Ishikawa (cell line): ENCODE measurements around the gene ABHD12.

Experiments
- CEBPB ChIP-seq: IDR thresholded peaks from 2 replicates; pipeline ENCODE4 v1.6.1; 2012
- CREB1 ChIP-seq: IDR thresholded peaks from 2 replicates; pipeline ENCODE4 v1.6.1; 2012; ENCODE audit warnings: low read depth
- EGR1 ChIP-seq: IDR thresholded peaks from 2 replicates; pipeline ENCODE4 v1.6.1; 2012
- EP300 ChIP-seq: IDR thresholded peaks from 2 replicates; pipeline ENCODE4 v1.6.1; 2012; ENCODE audit warnings: borderline replicate concordance
- FOXM1 ChIP-seq: IDR thresholded peaks from 2 replicates; pipeline ENCODE4 v1.6.1; 2012; ENCODE audit warnings: low read depth, borderline replicate concordance
- MAX ChIP-seq: IDR thresholded peaks from 2 replicates; pipeline ENCODE4 v1.6.1; 2012
- NFIC ChIP-seq: IDR thresholded peaks from 2 replicates; pipeline ENCODE4 v1.6.1; 2012
- RAD21 ChIP-seq: IDR thresholded peaks from 2 replicates; pipeline ENCODE4 v1.6.1; 2012; ENCODE audit warnings: low read depth
- REST ChIP-seq: IDR thresholded peaks from 2 replicates; pipeline ENCODE4 v1.6.1; 2012; ENCODE audit warnings: low read depth, mild to moderate bottlenecking
- TAF1 ChIP-seq: IDR thresholded peaks from 2 replicates; pipeline ENCODE4 v1.6.1; 2012; ENCODE audit warnings: low read depth, mild to moderate bottlenecking
- TCF12 ChIP-seq: IDR thresholded peaks from 2 replicates; pipeline ENCODE4 v1.6.1; 2012; ENCODE audit warnings: low read depth
- TEAD4 ChIP-seq: IDR thresholded peaks from 2 replicates; pipeline ENCODE4 v1.6.1; 2012
- USF1 ChIP-seq: IDR thresholded peaks from 2 replicates; pipeline ENCODE4 v1.6.1; 2012
- YY1 ChIP-seq: IDR thresholded peaks from 2 replicates; pipeline ENCODE4 v1.6.1; 2012; ENCODE audit warnings: low read depth
- ZBTB7A ChIP-seq: IDR thresholded peaks from 2 replicates; pipeline ENCODE4 v1.6.1; 2012; ENCODE audit warnings: low read depth

The ABHD12 gene

GRCh38 chr20:25306991-25307903, 83.4 kb downstream of the ABHD12 start:
- TF ChIP-seq CEBPB: no peak

DNA sequence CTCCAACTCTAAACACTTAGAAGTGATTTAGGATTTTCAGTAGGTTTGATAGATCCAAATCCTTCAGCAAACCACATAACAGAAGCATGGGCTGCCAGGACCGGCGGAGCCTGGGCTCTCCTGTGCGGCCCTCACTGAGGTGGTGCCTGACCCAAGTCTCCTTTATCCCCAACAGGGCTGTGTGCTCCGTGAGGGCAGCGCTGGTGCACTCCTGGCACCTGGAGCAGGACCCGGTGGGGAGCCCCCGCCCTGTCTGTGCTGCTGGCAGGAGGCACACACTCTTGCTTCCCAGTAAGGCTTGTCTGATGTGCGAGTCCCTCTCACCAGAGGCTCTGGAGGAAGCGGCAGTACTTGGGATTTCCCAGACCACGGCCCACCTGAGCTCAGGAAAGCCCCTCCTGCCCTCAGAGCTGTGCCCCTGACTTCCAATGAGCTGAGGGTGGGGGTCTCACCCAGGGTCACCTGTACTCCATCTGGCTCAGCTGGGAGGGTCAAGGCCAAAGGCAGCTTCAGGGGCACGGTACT, 86.5 kb downstream of the ABHD12 start:
- TF ChIP-seq CREB1 (no peak), REST (no peak), RAD21 (no peak)

- TF ChIP-seq ZBTB7A: no peak
- TF ChIP-seq TAF1: no peak
Measured at GRCh38 chr20:25303292-25304024, 87.2 kb downstream of the ABHD12 start.

DNA sequence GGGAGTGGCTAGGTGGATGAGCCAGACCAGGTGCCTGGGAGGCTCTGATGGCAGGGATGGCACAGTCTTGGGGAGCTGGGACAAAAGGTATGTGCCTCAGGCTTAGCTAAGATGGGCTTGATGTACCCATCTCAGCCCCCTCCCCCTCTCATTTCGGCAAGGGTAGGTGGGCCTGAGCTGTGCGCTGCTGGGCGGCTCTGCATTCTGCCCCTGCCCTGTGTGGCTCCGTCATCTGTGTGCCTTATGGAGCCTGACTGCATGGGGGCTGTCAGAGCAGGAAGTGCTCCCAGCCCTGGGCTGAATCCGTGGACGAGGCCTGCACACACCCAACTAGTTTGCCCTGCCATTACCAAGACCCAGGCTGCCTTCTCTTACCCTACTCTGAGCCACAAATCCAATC, 88.0 kb downstream of the ABHD12 start:
- TF ChIP-seq USF1 (no peak), EGR1 (no peak), EP300 (no peak), CREB1 (no peak), NFIC (no peak), MAX (no peak), TEAD4 (no peak), TAF1 (no peak), CEBPB (no peak), REST (no peak), TCF12 (no peak), RAD21 (no peak), FOXM1 (no peak), ZBTB7A (no peak), YY1 (no peak)

DNA sequence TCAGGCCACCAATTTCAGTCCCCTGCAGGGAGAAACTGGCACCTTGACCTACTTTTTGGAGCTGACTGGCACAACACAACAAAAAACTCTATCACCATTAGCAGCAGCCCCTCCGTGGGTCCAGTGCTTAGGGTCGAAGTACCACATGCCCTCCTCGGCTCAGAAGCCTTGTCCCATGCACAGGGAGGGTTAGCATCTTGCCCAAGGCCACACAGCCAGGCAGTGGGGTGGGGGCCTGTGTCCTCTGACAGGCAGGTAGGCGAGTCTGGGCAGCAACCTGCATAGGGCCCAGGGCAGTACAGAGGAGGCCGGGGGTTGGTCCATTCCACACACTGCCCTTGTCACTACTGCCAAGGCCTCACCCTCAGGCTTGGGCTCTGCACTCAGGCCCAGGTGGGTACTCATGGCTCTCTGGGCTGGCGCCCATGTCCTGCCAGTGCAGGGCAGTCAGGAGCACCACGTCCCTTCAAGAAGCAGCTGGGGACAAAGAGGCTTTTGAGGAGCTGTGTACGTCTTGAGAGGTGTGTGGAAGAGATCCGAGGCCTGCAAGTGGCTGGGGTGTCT, 89.2 kb downstream of the ABHD12 start:
- TF ChIP-seq FOXM1 (no peak), USF1 (no peak), NFIC (no peak), CEBPB (no peak), MAX (no peak), TEAD4 (no peak)

DNA sequence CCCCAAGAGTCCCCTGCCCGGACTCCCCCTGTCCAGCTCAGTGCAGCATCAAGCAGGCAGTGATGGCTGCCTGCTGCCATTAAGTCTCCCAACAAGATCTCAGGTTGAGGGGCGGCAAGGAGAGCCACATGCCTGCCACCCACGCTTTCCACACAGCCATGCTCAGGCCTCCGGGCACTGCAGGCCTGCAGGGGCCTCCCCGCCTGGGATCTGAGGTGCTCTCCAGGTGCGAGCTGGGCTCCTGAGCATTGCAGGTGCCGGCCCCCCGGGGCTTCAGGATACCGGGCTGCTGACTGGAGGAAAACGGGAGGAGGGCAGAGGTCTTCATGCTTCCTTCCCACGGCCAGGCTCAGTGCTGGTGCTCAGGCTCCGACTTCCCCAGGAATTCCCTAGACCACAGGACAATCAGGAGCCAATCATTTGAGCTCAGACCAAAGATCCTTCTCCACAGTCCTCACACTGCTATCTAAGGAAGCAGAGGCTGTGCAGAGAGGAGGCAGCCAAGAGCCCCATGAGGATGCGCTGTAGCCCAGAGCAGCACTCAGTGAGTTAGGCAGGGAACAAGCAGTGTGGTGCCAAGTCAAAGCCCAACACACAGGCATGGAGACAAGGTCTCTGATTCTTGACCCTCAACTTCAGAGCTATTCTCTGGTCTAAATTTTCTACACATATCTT, 90.0 kb downstream of the ABHD12 start:
- TF ChIP-seq EGR1 (no peak), REST (no peak), USF1 (no peak), CREB1 (no peak), TCF12 (no peak)
